GM21825 (cell line): Measurements from ENCODE around the gene NTRK2.

Experiments used
- ATAC-seq: cut with Tn5 transposase; IDR thresholded peaks from one replicate; pipeline ENCODE4 v1.9.1; 2021; ENCODE audit warnings: mild to moderate bottlenecking, moderate library complexity; ENCODE audit not compliant: unreplicated experiment

Gene NTRK2

DNA sequence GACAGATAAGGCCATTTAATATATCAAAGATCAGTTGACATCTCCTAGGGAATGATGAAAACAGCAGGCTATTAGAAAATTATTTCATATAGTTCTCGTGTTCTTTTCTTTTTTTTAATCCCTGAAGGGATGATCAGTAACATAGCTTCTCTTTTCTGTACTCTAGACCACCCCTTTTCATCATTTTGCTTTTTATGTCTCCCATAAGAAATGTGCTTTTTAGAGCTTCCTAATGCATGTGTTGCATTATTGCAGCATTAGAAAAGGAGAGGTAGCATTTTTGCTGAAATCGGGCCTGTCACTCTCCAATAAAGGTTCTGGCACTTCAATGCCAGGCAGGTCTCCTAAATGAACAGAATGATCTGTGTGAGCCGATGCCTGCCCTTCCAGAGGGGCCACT, 143.3 kb downstream of the NTRK2 start:
- ATAC-seq = no peak

DNA sequence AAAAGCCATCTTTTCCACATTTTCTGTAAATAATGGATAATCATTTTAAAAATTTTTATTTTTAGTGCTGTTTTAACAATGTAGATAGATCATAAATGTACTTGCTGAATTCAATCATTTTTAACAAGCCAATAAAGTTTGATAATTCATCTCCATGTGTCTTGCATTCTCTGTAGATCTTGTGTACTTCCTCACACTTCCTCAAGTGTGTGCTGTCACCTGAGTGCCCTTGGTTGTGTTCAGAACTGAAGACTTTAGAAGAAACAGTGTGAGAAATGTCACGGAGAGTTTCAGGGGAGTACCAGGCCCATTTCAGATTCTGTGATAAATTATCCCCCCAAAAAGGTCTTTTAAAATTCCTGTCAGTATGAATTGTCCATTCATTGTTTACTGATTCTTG, 146.0 kb downstream of the NTRK2 start:
- no peak for ATAC-seq

DNA sequence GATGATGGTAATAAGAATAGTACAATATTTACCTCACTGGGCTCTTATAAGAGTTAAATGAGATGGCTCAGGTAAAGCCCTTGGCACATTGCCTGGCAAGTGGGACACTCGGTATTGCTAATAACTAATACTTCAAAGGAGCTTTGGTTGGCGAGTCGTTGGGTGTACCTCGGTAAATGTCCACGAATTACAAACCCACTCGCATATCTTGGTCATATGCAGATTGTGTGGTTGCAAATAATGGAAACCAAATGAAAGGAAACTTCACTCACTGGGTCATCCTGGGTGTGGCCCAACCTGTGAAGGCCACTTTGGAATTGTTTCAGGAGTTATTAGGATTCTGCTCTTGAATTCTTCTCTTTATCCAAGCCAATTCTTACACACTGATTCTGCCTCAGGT, 147.5 kb downstream of the NTRK2 start:
- no peak for ATAC-seq

DNA sequence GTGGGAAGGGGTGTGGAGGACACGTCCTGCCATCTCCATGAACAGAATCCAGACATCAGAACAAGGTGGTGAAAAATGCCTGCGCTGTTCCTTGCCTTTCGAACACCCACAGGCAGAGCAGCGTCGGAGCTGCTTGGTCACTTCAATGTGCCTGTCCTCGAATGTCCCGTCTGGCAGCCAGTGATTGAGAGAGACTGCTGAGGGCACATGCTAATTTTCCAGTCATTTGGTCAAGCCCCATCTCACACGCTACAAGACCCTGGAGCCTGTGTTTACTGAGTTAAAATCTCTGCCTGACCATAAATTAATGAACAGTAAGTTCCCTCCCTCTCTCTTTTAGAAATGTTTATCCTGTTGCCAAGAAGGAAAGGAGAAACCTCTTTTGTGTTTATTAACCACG, 149.3 kb downstream of the NTRK2 start:
- no peak for ATAC-seq

DNA sequence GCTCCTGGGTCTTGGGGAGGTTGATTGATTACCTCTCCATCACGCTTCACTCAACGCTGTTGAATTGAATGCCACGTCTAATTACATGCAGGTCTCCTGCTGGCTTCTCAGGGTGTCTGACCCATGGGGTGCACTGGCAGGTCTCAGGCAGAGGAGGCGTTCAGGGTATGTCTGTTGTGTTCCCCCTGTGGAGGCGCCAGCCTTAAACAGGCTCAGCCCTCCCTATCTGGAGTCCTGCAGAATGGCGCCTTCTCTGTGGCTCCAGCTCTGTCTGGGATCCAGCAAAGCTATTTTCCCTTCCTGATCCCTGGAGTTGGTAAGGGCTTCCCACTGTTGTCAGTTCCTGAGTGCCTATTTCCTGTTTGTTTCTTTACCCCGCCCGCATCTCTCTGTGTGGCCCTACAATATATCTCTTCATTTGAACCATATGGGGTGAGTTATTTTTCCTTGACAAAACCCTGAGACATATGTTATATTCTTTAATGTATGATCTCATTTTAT, 150.0 kb downstream of the NTRK2 start:
- no peak for ATAC-seq

DNA sequence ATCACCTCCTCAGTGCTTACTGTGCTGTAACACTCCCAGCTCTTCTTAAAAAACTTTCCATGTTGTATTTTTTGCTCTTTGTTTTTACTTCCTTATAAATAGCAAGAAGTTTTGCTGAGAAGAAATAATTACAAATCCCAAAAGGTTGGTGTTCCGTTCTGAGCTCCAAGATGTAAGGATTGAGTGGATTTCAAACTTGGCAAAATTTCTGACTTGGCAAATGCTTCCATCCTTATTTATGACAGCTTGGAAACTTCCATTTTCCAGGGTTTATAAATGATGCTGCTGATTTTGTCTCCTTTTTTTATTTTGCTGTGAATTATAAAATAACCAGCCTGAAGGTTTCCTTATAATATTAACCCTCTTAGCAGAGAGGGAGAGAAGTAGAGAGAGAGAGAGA, 151.9 kb downstream of the NTRK2 start:
- no peak for ATAC-seq

DNA sequence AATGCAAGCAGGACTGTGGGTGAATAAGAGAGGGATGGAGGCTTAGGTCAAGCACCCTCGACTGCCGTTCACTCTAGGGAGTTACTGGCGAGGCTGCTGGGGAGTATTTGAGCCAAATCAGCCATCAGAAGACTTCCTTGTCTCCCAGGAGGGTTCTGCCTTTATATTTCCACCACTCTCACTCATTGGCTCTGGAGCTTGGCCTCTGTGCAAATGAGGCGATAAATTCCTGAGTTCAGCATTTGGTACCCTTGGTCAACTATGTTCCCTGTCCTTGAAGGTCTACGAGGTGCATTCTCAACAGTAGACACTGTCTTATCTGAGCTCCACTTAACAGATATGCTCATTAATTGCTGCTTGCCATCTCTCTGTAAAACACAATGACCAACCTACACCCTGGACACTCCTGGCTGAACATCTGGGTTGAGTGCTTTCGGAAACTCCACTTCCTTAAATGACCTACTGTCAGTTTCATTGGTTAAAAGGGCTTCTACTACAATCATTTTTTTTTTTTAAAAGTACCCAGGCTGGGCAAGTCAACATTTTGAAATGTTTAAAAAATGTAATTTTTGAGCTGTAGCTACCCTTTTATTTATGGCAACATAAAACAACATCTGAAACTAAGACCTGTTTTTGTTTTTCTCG, 153.2 kb downstream of the NTRK2 start:
- no peak for ATAC-seq

DNA sequence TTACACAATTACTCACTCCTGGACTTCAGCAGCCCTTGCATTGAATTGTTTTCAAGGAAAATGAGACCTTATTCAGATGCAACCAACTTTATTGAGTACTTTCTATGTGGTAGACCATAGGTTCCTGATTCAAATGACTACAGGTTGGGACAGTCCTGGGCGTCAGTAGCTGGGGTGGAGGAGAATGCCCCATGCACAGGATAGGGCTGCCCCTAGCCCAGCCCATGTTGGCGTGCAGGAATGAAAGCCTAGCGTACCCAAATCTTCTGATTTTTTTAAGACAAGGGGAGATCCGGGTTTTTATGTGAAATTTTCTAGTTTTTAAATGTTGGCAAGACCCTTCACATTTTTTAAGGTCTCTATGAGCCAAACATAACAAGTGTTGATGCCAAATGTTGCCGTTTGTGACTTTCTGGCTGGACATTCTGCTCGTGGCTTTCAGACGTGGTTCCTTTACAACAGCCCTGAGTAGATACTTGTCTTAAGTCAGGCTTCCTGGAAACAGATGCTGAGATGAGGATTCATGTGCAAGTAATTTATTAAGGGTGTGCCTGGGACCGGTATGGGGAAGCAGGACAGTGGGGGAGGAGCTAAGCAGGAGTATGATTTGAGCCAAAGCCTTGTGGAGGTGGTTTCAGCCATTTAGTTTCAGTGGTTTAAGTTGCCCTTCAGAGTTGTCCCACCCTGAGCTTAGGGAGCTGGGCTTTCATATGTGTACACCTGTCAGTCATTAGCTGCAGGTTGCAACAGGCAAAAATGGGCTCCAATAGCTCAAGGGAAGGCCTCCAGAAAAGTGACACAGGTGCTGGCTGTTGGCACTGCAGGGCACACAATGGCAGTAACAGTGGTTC, 154.1 kb downstream of the NTRK2 start:
- ATAC-seq = peak; percentile 74

DNA sequence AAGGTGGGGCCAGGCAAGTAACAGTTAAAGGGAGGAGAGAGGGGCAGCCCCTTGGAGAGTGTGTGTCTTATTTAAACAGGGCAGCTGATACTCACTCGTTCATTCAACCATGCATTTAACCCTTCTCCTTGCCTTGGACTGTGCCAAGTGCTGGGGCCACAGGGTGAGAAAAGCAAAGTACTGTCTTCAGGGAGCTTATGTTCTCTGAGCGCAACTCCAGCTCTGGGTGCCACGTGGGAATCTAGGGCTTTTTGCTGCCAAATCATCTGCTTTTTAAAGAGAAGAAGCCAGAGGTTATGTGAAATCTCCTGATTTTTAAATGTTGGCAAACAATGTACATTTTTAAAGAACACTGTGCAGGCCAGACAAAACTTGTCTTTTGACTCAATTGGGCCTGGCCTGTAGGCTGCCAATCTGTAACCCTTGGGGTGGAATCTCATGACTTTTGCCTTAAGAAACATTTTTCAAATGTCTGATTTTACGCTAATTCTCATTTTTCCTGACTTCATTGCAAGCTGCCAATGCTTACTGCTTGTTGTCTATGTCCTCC, 157.8 kb downstream of the NTRK2 start:
- no peak for ATAC-seq

DNA sequence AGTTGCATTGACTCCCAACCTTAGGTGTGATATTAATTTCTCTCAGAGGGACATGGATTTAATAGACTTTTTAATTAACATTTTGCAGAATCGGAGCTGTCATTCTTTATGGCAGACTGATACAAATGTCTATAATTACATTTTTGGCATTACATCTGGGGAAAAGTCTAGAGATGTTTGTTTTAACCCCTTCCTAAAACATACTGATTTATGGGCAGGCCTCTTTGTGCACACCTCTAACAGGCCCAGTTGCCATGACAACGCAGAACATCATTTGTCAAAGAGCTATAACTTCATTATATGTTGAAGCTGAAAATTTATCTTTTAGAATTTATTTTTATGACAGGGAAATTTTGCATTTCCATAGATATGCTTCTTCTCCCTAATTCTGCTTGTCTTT, 158.5 kb downstream of the NTRK2 start:
- ATAC-seq = no peak

DNA sequence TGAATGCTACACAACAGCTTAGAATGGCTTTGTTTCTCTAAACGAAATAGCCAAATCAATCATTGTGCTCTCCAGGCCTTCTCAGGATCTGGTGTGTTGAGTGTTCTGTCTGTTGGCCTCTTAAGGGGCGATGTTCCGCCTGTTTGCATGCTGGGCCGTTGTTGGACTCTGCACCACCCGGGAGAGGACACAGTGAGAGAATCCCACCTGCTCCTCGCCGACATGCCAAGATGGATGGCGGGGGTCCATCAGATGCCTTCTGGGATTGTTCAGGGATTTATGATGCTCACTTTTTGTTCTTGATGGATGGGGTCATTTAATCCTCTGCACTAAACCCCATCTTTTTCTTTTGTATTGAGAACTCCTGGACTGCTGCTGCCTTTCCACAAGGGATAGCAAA, 159.9 kb downstream of the NTRK2 start:
- ATAC-seq = no peak

DNA sequence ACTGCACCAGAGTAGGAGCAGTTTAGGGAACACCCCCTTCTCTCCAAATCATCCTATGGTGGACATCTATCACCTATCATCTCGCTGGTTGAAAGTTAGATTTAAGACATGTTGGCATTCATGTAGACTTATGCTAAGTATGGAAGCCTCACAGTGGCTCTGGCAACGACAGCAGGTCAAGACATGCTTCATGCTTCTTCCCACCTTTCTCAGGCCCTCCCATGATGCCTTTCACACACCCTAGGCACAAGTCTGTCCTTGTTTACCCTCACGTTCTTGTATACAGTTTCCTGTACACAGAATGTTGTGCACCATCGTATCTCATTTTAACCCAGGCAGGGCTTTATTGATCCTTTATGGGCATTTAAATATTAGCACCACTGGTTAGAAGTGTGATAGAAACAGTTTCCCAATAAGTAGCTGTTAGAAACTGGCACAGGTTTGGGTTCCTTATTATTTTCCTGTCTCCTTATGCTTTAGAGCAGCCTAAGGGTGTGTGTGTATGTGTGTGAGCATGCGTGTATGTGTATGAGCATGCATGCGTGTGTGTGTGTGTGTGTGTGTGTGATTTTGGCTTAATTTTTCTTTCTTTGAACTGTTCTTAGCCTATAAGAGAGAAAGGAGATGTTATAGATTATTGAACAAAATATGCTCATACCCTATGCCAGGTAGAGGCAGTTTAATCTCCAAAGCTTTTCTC, 160.6 kb downstream of the NTRK2 start:
- no peak for ATAC-seq

DNA sequence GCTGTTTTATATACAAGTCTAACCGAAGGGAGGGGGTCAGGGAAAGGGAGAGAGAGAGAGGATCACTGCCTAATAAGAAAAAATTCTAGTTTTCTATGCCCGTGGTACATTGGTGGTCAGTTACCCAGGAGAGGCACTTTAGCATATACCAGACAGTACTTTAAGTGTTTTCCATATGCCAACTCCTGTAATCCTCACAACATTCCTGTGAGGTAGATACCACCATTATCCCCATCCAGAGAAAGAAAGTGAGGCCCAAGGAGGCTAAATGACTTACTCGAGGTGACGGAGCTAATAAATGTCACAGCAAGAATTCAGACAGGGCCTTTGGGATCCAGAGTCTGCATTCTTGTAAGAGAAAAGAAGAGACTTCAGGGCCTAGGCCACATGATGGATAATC, 161.8 kb downstream of the NTRK2 start:
- no peak for ATAC-seq

DNA sequence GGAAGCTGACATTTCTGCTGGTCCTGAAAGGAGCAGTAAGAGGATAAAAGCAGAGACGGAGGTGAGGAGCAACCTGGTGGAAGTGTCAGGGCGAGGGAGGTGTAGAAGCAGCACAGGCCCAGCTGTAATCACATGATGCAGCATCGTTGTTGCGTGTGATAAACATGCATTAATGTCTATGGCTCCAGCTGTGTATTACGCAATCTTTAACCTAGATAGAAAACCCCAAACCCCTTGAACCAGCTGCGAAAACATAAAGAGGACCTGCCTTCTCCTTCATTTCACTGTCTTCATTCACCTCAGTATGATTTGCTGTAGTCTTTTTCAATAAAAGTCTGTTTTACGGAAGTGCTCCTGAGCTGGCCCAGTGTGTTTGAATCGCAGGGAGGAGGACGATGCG, 162.9 kb downstream of the NTRK2 start:
- ATAC-seq = no peak

DNA sequence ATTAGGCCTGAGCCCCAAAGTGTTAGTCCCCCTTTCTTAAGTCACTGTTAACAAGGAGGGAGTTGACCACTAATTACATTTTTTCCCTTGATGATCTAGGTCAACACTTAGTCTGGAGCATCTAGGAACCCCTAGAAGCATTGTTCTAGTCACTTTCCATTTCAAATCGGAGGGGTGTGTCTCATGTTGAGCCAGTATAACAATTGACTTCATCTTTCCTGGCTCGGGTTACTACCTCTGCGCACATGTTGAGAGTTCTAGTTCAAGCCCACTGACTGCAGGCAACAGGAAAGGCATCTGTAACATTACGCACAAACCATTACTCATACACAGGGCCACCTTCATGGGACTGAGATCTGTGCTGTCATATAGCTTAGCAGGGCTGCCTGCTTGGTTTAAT, 164.9 kb downstream of the NTRK2 start:
- no peak for ATAC-seq

DNA sequence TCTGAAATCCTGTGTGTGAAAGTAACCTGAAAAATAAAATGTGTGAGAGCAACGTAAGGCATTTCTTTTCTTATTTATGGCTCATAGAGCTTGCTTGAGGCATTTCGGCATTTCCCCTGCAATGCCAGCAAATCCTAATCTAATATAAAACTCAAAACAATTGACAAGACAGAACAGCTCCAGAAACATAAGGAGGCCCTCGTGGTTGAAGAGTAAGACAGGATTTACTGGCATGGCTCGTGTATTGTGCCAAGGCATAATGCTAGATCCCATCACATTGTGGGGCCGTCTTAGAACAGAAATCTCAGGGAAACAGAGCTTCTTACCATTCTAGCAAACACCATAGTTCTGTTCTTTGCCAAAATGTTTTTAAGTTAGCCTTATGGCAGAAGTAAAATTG, 166.2 kb downstream of the NTRK2 start:
- ATAC-seq = no peak

DNA sequence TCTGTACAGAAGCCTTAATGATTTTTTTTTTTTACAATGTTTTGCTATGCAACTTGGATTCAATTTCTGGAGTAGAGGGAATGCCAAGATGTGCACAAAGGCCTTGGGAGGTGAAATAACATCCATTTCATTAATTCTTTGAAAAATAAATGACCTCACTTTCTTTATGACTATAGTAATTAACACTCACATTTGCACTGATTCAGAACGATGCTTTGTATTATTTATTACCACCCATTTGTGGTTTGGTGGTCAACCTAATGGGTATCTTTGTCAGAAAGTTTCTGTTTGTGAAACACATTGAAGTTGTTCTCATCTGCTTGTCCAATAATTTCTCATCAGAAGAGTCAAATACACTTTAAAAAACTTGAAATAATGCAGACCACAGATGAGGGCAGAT, 169.3 kb downstream of the NTRK2 start:
- ATAC-seq = no peak

DNA sequence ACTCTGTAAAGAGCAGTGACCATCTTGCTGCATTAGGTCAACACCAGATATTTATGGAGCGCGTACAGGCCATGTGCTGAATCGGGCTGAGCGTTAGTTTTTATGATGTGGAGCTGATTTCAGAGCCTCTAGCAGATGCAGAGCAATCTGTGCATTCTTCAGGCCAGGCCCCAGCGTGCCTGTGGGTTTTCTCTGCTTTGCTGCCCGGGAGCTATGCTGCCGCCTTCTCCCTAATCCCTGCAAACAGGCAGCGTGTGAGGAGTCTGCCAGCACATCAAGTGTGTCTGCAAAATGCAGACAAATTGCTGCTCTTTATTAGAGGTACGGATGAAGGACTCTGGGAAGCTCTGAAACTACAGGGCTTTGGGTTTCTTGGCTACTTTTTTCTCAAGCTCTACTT, 170.0 kb downstream of the NTRK2 start:
- no peak for ATAC-seq

DNA sequence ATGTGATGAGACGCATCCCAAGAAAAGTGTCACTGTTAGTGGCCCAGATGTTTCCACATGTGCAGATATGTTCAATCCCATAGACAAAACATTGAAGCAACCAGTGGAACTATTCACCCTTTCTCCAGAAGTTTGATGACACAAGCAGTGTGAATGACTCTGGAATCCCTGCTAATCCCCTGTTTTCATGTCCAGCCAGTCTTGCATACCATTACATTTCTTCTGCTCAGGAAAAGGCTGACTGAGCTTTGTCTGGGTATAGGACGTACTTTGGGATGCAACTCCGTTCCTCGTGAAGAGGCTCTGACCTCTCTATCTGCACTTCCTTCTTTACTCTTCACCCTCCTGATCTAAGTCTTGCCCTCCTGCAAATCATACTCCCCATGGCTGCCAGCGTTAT, 172.4 kb downstream of the NTRK2 start:
- no peak for ATAC-seq

DNA sequence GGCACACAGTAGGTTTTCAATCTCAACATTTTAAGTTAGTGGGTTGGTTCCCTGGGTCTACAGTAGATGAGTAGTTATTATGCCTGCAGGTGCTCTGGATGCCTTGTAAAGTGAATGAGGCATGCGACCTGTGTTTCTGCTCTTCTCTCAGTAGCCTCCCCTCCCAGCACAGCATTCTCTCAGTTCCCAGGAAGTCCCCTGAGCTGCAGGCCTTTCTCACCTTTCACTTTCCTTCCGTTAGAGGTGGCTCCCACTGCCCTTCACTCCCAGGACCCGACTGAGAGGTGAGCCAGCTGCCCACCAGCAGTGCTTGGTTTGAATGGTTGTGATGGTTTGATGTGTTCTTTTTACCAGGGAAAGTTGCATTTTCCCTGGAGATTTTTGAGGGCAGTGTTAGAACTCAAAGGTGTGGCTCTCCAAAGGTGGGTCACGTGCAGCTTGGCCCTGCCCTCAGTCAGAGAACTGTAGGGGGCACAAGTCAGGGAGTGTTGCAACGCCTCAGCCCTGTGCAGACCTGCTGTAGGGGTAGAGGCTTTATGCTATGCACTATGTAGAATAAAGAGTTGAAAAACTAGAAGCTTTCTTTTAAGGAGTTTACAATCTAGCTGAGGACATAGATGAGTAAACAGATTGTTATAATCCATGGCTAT, 173.8 kb downstream of the NTRK2 start:
- ATAC-seq = no peak
